Measurements from ENCODE around the gene PRELID2.
"Not testable (repeated sequence)": the region's sequence is repeated elsewhere in the genome, so short reads cannot be mapped to it uniquely, and the experiment has no call there.

Gene PRELID2

GRCh38 chr5:145838276-145838675 lies 3.1 kb upstream of the PRELID2 start:
- FAIRE-seq, result no peak

- not testable (repeated sequence) for FAIRE-seq
Observed at GRCh38 chr5:145836241-145836640, 1.1 kb upstream of the PRELID2 start.

GRCh38 chr5:145835848-145836239 lies 702 bp upstream of the PRELID2 start:
- FAIRE-seq, result no peak

- no peak for FAIRE-seq
Observed at GRCh38 chr5:145834554-145834916, 607 bp downstream of the PRELID2 start.

- no peak for FAIRE-seq
Observed at GRCh38 chr5:145833631-145834200, 1.4 kb downstream of the PRELID2 start.

- FAIRE-seq, result no peak
Observed at GRCh38 chr5:145830594-145830993, 4.5 kb downstream of the PRELID2 start.

GRCh38 chr5:145829708-145830361 lies 5.3 kb downstream of the PRELID2 start:
- no peak for FAIRE-seq

- FAIRE-seq, result no peak
Observed at GRCh38 chr5:145826895-145827674, 8.1 kb downstream of the PRELID2 start.

GRCh38 chr5:145825751-145826180 lies 9.4 kb downstream of the PRELID2 start:
- FAIRE-seq, result no peak

- no peak for FAIRE-seq
Observed at GRCh38 chr5:145824040-145824439, 11.1 kb downstream of the PRELID2 start.

- FAIRE-seq, result no peak
Observed at GRCh38 chr5:145818604-145819003, 16.5 kb downstream of the PRELID2 start.

GRCh38 chr5:145812877-145813276 lies 22.3 kb downstream of the PRELID2 start:
- FAIRE-seq, result no peak

GRCh38 chr5:145811834-145812625 lies 23.1 kb downstream of the PRELID2 start:
- FAIRE-seq, result no peak

- no peak for FAIRE-seq
Observed at GRCh38 chr5:145806923-145807322, 28.2 kb downstream of the PRELID2 start.

GRCh38 chr5:145805819-145806218 lies 29.3 kb downstream of the PRELID2 start:
- no peak for FAIRE-seq

- FAIRE-seq, result no peak
Observed at GRCh38 chr5:145804701-145805100, 30.4 kb downstream of the PRELID2 start.

GRCh38 chr5:145803112-145804004 lies 31.8 kb downstream of the PRELID2 start:
- FAIRE-seq, result no peak

GRCh38 chr5:145801195-145801594 lies 33.9 kb downstream of the PRELID2 start:
- FAIRE-seq, result no peak

- FAIRE-seq, result no peak
Observed at GRCh38 chr5:145800181-145800580, 35.0 kb downstream of the PRELID2 start.

GRCh38 chr5:145798503-145798902 lies 36.6 kb downstream of the PRELID2 start:
- not testable (repeated sequence) for FAIRE-seq

GRCh38 chr5:145797336-145797735 lies 37.8 kb downstream of the PRELID2 start:
- FAIRE-seq, result no peak

- no peak for FAIRE-seq
Observed at GRCh38 chr5:145796318-145796717, 38.8 kb downstream of the PRELID2 start.
